GM18909 (cell line): ENCODE data around the gene SPATA13.

Experiments
- ATAC-seq: cut with Tn5 transposase; IDR thresholded peaks from one replicate; pipeline ENCODE4 v1.9.1; 2021; ENCODE audit warnings: mild to moderate bottlenecking; ENCODE audit not compliant: unreplicated experiment, poor library complexity

The SPATA13 gene

DNA sequence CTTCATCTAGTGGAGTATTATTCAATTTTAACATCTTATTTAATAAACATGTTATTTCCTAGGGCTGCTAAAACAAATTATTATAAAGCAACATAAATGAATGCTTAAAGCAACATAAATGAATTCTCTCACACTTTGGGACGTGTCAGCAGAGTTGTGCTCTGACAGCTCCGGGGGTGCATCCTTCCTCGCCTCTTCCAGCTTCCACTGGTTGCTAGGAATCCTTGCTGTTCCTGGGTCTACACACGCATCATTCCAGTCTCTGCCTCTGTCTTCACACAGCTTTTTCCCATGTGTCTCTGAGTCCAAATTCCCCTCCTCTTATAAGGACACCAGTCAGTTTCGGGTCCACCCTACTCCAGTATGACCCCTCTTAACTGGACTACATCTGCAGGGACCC lies 21.6 kb upstream of the SPATA13 start:
- ATAC-seq, result no peak

DNA sequence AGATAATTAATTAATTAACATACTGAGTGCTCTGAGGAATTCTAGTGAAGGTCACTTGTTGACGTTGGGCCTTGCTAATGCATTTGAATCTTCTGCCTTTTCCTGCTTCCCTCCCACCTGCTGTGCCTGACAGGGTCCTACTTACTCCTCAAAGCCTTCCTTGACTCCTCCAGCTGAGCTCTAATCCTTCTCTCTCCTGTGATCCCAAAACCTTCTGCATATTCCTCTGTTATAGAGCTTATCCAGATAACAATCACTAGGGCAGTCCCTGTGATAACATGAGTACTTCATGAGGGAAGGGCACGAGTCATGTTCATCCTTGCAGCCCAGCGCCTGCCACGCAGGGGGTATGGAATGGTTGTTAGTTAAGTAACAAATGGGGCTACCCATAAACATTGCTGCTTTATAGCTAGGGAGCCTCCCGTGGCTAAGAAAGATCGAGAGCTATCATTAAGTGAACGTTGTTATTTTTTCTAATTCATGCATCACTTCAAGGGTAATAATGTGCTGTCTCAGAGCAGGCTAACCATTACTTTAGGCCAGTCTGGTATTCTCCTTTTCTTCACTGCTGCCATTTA lies 19.1 kb upstream of the SPATA13 start:
- no peak for ATAC-seq

DNA sequence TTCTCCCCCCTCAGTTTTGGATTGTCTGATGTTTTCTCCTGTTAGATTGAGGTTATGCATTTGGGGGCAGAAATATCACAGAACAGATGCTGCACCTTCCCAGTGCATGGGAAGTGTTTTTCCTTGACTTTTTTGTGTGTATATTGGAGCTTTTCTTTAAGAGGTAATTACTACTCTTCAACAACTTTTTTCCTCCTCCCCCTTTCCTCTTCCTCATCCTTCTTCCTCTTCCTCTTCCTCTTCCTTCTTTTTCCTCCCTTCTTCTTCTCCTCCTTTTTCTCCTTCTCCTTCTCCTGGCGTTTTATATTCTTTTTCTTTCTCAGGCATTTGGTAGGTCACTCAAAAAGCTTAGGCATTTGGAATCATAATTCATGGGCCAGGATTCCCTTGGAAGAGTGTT lies 18.1 kb upstream of the SPATA13 start:
- ATAC-seq, result no peak

DNA sequence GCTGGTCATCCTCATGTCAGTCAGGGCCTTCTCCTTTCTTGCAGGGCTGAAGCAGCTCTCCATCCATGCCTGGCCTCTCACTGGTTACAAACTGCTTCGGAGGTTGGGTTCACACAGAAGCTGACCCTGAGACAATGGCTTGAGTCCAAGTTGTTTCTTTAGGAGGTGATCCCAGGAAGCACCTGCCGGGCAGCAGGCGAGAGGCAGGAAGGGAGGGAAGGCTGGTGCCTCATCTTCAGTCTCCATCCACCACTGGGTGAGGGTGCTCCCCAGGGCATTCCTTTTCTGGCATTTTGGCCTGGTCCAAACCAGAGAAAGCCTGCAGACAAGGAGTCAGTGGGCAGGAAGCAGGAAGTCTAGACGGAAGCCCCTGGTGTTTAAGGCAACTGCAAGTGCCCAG lies 17.6 kb upstream of the SPATA13 start:
- no peak for ATAC-seq

DNA sequence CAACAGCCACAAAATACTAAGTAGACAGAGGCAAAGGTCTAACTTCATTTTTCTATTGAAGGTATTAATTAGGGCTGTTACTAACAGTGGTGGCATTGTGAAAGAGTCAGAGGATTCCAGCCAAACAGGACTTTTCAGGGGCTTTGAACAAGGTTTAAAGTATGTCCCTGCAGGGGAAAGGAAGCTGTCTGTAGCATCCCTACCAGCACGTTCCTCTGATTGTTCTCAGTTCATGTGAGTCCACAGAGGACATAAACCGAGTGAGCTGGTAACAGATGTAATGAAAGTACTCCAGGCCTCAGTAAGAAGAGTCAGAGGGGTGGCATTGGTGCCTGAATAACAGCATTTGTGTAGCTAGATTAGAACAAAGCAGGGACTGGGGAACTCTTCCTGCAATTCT lies 15.3 kb upstream of the SPATA13 start:
- ATAC-seq, result no peak

DNA sequence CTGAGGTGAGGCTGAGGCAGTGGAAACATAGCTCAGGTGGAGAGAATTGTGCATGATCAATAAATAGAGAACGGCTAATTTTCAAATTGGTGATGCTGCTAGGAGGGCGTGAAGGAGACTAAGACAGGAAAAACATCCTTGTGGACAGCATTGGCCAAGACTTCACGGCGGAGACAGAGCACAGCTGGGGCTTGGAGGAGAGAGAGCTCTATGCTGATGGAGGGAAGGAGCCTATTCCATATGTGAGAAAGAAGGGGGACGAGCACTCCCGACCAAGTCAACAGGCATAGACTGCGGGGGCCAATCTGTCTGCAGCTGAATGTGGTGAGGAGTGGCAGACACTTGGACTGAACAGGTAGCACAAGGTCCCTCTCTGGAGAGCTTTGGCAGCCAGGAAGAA lies 14.8 kb upstream of the SPATA13 start:
- ATAC-seq, result no peak

DNA sequence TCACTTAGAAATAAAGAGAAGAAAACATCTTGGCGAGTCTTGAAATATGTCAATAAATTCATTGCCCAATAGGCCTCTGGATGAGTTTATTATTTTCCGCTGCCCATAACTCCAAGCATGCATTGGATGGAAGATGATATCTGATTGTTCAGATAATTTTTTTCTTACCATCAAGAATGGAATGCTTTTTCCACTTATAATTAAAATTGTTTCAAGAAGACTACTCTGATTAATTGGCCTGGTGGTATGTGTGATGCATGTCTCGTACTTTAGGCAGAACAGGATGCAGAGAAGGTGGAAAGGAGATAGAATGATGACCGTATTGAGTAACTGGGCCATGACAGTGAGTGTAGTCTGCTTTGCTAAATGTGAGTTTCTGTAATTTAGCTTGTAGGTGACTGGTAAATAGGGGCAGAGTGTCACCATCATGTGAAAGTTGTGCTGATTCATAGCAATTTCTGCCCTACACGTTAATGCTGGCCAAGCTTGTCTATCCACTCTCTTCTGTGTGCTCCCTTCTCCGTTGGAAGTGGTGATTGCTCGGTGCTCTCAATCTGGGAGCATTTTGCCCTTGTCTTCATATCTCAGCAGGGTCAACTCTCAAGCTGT lies 13.5 kb upstream of the SPATA13 start:
- peak; percentile 16 for ATAC-seq

DNA sequence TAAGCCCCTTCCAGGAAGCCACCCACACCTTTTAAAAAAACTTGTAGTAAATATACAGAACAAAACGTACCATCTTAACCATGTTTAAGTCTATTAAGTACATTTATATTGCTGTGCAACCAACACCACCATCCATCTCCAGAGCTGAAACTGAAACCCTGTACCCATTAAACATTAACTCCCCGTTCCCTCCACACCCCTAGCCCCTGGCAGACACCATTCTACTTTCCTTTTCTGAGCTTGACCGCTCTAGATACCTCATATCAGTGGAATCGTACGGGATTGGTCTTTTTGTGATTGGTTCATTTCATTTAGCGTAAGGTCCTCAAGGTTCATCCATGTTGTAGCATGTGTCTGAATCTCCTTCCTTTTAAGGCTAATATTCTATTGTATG lies 13.0 kb upstream of the SPATA13 start:
- ATAC-seq, result peak; percentile 91

DNA sequence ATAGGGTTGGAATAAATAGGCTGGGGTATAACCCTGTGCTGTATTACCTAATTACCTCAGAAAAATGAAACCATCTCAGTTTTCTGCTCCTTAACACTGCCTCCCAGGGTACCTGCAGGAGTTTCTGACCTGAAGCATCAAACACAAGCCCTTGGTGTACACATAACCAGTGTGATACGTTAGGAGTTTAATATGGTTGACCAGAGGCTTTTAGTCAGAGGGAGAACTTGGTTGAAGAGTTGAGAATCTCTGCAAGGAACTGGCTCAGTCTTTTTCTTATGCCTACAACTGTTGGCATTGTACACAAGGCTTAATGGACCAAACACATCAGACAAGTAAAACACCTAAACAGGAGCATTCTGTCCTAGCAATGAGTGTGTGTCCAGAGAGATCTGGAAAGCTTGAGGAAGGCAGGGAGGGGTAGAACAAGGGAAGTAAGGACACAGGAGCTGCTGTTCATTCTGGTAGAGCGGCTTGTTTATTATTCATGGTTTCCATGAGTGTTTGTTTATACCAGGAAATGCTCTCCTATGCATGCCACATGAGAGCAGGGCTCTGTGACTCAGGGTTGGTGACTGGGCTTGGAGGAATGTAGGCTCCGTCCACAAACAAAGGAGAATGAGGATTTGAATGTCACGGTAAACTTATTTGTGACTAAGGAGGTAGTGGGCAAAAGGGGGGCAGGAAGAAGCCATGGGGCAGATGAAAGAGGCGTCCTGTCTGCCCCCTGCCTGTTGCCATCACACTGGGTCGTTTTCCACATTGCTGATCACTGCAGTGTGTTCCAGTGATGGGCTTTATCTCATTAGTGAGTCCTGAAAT lies 11.9 kb upstream of the SPATA13 start:
- ATAC-seq, result no peak

DNA sequence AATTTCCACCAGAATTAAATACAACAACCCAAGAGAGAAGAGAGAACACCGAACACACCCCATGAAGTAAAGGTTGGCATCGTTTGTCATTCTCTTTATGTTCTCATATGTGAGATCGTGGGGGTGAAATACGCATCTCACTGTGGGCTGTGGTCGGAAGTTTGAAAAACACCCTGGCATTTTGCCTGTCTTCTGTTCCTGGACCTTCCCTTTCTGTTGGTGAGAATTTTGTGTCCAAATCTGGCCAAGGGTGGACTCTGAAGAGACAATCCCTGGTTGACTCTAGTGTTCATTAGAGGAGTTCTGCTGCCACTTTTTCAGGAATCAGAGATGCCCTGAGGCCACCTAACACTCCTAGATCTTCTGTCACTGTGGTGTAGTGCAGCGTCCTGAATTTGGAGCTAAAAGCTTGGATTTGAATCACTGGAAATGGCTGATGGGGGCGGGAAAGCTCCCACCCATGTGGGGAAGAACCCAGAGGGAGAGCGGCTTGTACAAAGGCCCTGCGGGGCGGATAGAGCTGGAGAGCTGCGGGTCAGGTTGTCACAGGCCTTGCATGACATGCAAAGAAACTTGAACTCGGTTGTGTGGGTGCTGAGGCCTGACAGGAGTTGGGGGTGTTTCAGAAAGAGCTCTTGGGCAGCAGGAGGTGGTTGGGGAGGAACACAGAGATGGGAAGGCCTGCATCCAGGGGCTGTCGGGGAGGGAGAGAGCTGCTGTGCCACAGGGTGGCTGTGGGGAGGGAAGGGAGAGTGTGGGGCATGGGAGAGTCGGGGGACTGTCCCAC lies 11.1 kb upstream of the SPATA13 start:
- no peak for ATAC-seq

DNA sequence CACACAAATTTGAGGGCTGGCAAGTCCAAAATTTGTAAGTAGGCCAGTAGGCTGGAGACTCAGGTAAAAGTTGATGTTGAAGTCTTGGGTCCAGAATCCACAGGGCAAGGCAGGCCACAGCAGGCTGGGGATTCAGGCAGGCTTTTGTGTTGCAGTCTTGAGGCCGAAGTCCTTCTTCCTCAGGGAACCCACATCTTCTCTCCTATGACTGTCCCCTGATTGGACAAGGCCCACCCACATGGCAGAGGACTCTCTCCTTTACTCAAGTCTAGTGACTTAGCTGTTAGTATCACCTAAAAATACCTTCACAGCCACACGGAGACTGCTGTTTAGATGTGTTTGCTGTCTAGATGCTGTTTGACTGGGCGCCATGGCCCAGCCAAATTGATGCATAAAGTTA lies 9.9 kb upstream of the SPATA13 start:
- ATAC-seq, result no peak

DNA sequence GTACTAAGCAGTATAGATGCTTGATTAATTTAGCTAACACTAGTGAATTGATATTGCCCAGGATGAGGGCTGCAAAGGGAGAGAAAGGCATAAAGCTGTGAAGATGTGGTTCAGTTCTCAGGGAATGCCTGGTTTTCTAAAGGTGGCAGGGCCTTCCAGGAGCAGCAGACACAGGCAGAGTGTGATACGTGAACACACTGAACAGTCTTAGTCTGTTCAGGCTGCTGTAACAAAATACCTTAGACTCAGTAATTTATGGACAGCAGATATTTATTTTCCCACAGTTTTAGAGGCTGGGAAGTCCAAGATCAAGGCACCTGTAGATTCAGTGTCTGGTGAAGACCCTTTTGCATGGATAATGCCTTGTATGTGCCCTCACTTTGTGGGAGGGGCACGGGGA lies 8.7 kb upstream of the SPATA13 start:
- no peak for ATAC-seq

DNA sequence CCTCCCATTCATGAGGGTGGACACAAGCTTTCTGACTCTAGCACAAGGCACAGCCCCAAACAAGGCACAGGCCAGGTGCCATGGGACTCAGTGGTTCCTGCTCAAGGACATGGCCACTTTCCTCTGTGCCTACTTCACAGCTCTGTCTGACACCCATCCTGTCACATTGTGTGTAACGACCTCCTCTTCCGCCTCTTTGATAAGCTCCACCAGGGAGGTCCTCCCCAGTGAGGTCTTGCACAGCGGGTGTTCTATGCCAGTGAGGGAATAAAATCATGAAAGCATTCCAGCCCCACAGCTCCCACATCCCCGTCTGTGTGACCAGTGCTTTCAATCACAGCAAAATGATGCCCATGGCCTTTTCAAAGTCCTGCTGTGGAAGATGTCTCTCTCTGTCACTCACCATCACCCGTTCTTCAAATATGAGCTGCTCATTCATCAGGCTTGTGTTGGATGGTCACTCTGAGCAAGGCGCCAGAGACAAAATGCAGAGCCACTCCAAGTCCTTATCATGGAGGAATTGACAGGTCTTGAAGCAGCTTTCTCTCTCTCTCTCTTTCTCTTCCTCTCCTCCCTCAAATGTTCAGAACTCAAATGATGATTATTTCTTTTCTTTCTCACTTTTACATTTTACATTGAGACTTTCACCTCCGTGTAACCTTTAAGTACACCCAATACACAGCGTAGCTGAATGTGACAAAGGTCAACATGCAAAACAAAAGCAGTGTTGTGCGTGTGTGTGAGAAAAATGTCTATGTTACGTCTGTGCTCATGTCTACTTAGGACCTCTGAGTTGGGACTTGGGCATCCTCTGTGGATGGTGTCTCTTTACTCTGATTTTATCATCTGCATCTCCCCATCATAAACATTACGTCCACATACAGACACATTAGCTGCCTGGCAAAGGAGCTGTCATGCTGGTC lies 8.0 kb upstream of the SPATA13 start:
- ATAC-seq, result no peak

DNA sequence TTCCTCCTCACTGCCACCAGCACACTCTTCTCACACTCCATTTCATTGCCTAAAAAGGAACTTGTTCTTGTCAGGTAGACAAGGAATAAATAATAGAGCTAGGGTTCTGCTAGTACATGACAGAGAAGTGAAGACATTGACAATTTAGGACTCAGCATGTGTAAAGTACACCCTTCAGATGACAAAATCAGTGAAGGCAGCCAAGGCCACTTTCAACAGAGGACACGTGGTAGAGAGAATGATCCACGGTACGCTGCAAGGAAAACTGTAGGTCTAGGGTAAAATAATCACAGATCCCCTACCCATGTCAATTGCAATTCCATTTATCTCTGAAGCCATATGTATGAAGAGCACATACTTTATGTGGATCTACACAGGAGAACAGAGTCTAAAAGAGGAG lies 7.2 kb upstream of the SPATA13 start:
- no peak for ATAC-seq

DNA sequence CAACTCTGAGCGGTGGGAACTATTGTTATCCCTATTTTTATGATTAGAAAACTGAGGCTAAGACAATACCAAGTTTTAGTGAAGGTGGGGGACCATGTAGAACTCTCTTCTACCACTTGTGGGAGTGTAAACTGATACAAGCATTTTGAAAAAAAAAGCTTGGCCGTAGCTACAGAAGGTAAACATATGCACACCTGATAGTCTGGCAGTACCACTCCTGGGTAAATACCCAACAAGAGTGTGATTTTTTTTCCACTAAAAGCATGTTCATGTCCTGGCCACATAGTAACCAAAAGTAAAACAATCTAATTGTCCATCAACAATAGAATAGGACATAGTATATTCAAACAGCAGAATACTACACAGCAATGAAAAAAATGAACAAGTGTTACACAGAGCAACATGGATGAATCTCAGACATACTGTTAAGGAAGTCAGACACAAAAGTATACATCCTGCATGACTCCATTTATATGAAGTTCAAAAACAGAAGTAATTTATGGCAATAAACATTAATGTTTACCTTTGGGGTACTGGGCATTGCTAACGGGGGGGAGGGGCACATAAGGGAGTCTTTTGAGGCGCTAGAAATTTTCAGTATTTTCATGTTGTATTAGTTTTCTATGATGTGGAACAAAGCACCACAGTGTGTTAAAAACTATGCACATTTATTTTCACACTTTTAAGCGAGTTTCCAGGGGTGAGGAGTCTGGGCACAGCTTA lies 6.4 kb upstream of the SPATA13 start:
- ATAC-seq, result no peak

DNA sequence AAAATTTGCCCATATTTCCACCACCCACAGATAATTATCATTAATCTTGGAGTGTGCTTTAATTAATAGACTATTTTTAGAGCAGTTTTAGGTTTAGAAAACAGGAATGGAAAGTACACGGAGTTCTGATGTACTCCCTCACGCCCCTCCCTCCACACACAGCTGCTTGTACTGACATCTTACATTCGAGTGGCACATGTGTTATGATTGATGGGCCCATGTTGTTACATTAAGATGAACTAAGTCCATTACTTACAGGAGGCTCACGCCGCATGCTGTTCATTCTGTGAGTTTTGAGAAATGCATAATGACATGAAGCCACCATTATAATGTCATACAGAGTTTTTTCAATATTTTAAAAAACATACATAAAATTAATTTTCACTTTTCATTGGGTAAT lies 1.2 kb upstream of the SPATA13 start:
- ATAC-seq, result no peak

DNA sequence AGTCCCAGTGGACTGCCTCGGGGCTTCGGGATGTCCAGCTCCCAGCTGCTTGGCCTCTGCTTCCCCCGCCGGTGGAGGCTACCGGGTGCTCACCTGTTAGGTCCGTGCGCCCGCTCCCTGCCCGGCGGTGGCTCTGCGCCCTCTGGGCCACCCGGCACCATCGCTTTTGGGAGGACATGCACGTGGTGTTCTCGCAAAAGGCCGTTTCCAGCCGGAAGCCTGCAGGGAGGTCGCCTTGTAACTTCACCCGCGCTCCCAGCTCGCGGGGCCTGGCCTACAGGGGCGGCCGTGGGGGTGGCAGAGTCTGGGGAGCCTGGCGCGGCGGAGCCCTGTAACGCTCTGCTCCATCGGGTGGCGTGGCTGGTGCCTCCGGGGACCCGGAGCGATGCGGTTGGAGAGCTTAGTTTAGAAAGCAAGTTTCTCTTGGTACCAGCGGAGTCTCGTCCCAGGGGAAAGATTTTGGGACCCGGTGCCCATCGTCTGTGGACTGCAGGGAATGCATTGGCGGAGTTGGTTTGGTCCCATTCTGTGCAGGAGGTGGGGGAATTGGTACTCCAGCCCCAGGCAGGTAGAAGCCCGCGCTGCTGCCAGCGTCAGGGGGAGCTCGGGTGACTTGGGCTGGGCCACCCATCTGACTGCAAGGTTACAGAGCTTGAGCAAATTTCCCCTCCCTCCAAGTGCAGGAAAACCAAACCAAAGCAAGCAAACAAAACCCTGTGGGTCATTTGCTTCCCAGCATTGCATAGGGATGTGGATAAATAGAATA lies 673 bp downstream of the SPATA13 start:
- peak; percentile 57 for ATAC-seq

DNA sequence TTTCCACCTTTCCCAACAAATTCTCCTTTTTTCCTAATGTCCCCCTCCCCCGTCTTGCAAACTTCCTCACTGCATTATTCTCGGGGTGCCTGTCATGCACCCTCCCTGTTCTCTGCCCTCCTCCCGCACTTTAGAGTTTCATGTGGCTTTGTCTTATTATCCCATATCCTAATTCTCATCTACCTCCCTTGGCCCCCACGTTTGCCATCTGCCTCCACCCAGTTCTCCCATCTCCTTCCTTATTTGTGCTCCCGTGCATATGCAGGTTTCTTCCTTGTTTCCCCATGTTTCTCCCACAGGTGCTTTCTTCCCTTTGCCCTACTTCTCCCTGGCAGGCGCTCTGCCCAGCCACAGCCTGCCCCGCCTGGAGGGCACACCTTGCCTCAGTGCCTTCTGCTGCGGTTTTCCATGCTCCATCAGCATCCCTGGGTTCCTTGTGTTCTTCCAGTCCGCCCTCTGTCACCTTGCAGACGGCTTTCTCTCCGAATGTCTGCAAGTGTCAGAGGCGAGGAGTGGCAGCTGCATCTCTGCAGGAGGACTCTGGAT lies 1.5 kb downstream of the SPATA13 start:
- ATAC-seq, result no peak
